K562 (cell line): Measurements from ENCODE around the gene CCDC34. TPM values are rescaled to one million over a fixed set of nuclear protein-coding genes. Genes with fewer than 3 reads are reported as not detected.

ENCODE experiments used
- E2F3 ChIP-seq: fragments of 250-450 bp; sonication (Bioruptor Pico); IDR thresholded peaks from 2 replicates; pipeline ENCODE4 v1.4.0; 2020; ENCODE audit warnings: mild to moderate bottlenecking
- GTF2F1 ChIP-seq: IDR thresholded peaks from 2 replicates; pipeline ENCODE4 v1.6.1; 2011; ENCODE audit warnings: low read depth, low read length, improper control_type of control experiment
- JUN ChIP-seq, 2 experiments: sonication (generic) in 1 of 2; formaldehyde crosslinking in 1 of 2; IDR thresholded peaks; 2 replicates each; pipeline versions ENCODE4 v1.6.1 to v1.8.0; 2012 to 2022; ENCODE audit warnings: borderline replicate concordance in 2 of 2, mild to moderate bottlenecking in 2 of 2, improper control_type of control experiment in 1 of 2, low read depth in 1 of 2, low read length in 1 of 2, missing genetic modification reagents in 1 of 2
- JUNB ChIP-seq: fragments of 450-650 bp; formaldehyde crosslinking; conservative IDR thresholded peaks from 2 replicates; pipeline ENCODE4 v1.4.0; 2020; ENCODE audit warnings: mild to moderate bottlenecking
- KAT7 ChIP-seq: sonication (generic); formaldehyde crosslinking; IDR thresholded peaks from 2 replicates; pipeline ENCODE4 v1.8.0; 2022; ENCODE audit warnings: missing genetic modification reagents, mild to moderate bottlenecking, borderline replicate concordance
- MEIS2 ChIP-seq: fragments of 450-650 bp; IDR thresholded peaks from 2 replicates; pipeline ENCODE4 v1.6.1; 2014; ENCODE audit warnings: mild to moderate bottlenecking; ENCODE audit not compliant: partially characterized antibody
- POLR2AphosphoS5 ChIP-seq: IDR thresholded peaks from 2 replicates; pipeline ENCODE4 v1.6.1; 2011; ENCODE audit warnings: mild to moderate bottlenecking, low read depth, low read length, moderate library complexity; ENCODE audit not compliant: control insufficient read depth, insufficient read depth
- RBM39 ChIP-seq: fragments of 200-400 bp; formaldehyde crosslinking; optimal IDR thresholded peaks from 2 replicates; pipeline ENCODE3; 2018; ENCODE audit warnings: low read depth, low read length
- SIRT6 ChIP-seq: IDR thresholded peaks from one replicate; pipeline ENCODE4 v1.6.1; 2012; ENCODE audit warnings: low read depth, mild to moderate bottlenecking, control low read depth, inconsistent platforms, low read length, moderate library complexity
- SMARCA5 ChIP-seq: fragments of 450-650 bp; IDR thresholded peaks from 2 replicates; pipeline ENCODE4 v1.6.1; 2016
- U2AF1 ChIP-seq: fragments of 200-400 bp; formaldehyde crosslinking; optimal IDR thresholded peaks from 2 replicates; pipeline ENCODE3; 2017; ENCODE audit warnings: mild to moderate bottlenecking, low read depth, low read length, moderate library complexity
- ZBTB1 ChIP-seq: sonication (generic); formaldehyde crosslinking; IDR thresholded peaks from 2 replicates; pipeline ENCODE4 v1.8.1; 2023; ENCODE audit warnings: missing genetic modification reagents, low read depth, mild to moderate bottlenecking, borderline replicate concordance
- ZNF274 ChIP-seq: IDR thresholded peaks from 2 replicates; pipeline ENCODE4 v1.6.1; 2011; ENCODE audit warnings: low read depth, mild to moderate bottlenecking, low read length, moderate library complexity, borderline replicate concordance
- ZNF277 ChIP-seq: fragments of 250-450 bp; sonication (Bioruptor Pico); IDR thresholded peaks from 2 replicates; pipeline ENCODE4 v1.8.0; 2022; ENCODE audit warnings: inconsistent platforms, mild to moderate bottlenecking, moderate library complexity, borderline replicate concordance
- ZNF347 ChIP-seq: fragments of 450-650 bp; formaldehyde crosslinking; IDR thresholded peaks from 2 replicates; pipeline ENCODE4 v1.4.0; 2020; ENCODE audit warnings: low read depth, mild to moderate bottlenecking, moderate library complexity
- ZNF583 ChIP-seq: fragments of 250-450 bp; sonication (Bioruptor Pico); IDR thresholded peaks from 2 replicates; pipeline ENCODE4 v1.4.0; 2020
- ZNF589 ChIP-seq: fragments of 200-800 bp; sonication (Bioruptor generic); IDR thresholded peaks from 2 replicates; pipeline ENCODE4 v1.6.1; 2016; ENCODE audit warnings: low read depth, missing genetic modification characterization, missing compliant biosample characterization
- ZNF75A ChIP-seq: fragments of 450-650 bp; formaldehyde crosslinking; IDR thresholded peaks from 2 replicates; pipeline ENCODE4 v1.4.0; 2020; ENCODE audit warnings: mild to moderate bottlenecking
- polyA plus RNA-seq, 8 experiments: library from polyadenylated mRNA; depleted of rRNA in 4 of 8; stranded (reverse) in 5 of 8; unstranded in 3 of 8; fragments of >200 nt; fragmentation: Nextera tagmentation in 2 of 8; fragmentation: Illumina TruSeq in 1 of 8; extraction: Ambion mirVana in 2 of 8; extraction: Trizol in 1 of 8; gene quantifications; 2 replicates each; pipeline versions ENCODE4 v1.2.1 to v1.2.3, GENCODE V29; 2011 to 2014; ENCODE audit warnings: inconsistent platforms in 1 of 8, missing spikeins in 1 of 8
- total RNA-seq, 7 experiments: library from RNA; depleted of rRNA in 6 of 7; stranded (reverse); fragments of >200 nt in 6 of 7; fragmentation: Illumina TruSeq in 2 of 7; extraction: Trizol in 2 of 7; gene quantifications; 2 replicates each; pipeline versions ENCODE4 v1.2.1 to v1.2.3, GENCODE V29; 2011 to 2021; ENCODE audit warnings: low replicate concordance in 1 of 7
- TF ChIP-seq, protein P1 (sequence below): fragments of 450-650 bp; conservative IDR thresholded peaks from 2 replicates; pipeline ENCODE4 v1.6.1; 2016; ENCODE audit warnings: missing genetic modification characterization, low read depth, mild to moderate bottlenecking, missing compliant biosample characterization, moderate library complexity
- TF ChIP-seq, protein P2 (sequence below): fragments of 450-650 bp; IDR thresholded peaks from 2 replicates; pipeline ENCODE4 v1.6.1; 2016
- TF ChIP-seq, protein P3 (sequence below), 2 experiments: fragments of 450-650 bp; IDR thresholded peaks; 2 replicates each; pipeline ENCODE4 v1.6.1; 2018; ENCODE audit warnings: mild to moderate bottlenecking in 2 of 2, low read depth in 1 of 2; ENCODE audit not compliant: partially characterized antibody in 2 of 2

CCDC34 gene
- total and polyA plus RNA-seq, 9 of the 15 experiments (the other 6 are each of a cell fraction or from before 2014, with no cell fraction given), result 6.2 to 42.0 (median 15.7) TPM

GRCh38 chr11:27372164-27372563 is 9.1 kb upstream of the CCDC34 start (continued):
- TF ChIP-seq ZNF277 (no peak), ZBTB1 (CRISPR knock-in tag) (no peak), JUNB (CRISPR knock-in tag) (no peak), ZNF75A (CRISPR knock-in tag) (no peak), POLR2AphosphoS5 (peak; percentile 50; the same call in 1 of the 2 replicates), JUN (IDR thresholded peaks at IDR 0.05; ENCODE audit: borderline replicate concordance, low read depth, low read length) (no peak), JUN (CRISPR knock-in tag; IDR thresholded peaks at IDR 0.05; ENCODE audit: borderline replicate concordance) (no peak), ZNF589 (CRISPR knock-in tag) (0 out of 2 replicates have a peak, but pooled peaks have one; percentile 39), SMARCA5 (no peak), RBM39 (no peak), MEIS2 (no peak), U2AF1 (no peak), GTF2F1 (no peak), ZNF274 (no peak), SIRT6 (no peak), KAT7 (CRISPR knock-in tag) (no peak), ZNF583 (CRISPR knock-in tag) (no peak), ZNF347 (no peak), E2F3 (no peak)
- TF ChIP-seq, protein P1, sequence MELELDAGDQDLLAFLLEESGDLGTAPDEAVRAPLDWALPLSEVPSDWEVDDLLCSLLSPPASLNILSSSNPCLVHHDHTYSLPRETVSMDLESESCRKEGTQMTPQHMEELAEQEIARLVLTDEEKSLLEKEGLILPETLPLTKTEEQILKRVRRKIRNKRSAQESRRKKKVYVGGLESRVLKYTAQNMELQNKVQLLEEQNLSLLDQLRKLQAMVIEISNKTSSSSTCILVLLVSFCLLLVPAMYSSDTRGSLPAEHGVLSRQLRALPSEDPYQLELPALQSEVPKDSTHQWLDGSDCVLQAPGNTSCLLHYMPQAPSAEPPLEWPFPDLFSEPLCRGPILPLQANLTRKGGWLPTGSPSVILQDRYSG (tag), result no peak
- TF ChIP-seq, protein P2, sequence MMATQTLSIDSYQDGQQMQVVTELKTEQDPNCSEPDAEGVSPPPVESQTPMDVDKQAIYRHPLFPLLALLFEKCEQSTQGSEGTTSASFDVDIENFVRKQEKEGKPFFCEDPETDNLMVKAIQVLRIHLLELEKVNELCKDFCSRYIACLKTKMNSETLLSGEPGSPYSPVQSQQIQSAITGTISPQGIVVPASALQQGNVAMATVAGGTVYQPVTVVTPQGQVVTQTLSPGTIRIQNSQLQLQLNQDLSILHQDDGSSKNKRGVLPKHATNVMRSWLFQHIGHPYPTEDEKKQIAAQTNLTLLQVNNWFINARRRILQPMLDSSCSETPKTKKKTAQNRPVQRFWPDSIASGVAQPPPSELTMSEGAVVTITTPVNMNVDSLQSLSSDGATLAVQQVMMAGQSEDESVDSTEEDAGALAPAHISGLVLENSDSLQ, result no peak
- TF ChIP-seq, protein P3, sequence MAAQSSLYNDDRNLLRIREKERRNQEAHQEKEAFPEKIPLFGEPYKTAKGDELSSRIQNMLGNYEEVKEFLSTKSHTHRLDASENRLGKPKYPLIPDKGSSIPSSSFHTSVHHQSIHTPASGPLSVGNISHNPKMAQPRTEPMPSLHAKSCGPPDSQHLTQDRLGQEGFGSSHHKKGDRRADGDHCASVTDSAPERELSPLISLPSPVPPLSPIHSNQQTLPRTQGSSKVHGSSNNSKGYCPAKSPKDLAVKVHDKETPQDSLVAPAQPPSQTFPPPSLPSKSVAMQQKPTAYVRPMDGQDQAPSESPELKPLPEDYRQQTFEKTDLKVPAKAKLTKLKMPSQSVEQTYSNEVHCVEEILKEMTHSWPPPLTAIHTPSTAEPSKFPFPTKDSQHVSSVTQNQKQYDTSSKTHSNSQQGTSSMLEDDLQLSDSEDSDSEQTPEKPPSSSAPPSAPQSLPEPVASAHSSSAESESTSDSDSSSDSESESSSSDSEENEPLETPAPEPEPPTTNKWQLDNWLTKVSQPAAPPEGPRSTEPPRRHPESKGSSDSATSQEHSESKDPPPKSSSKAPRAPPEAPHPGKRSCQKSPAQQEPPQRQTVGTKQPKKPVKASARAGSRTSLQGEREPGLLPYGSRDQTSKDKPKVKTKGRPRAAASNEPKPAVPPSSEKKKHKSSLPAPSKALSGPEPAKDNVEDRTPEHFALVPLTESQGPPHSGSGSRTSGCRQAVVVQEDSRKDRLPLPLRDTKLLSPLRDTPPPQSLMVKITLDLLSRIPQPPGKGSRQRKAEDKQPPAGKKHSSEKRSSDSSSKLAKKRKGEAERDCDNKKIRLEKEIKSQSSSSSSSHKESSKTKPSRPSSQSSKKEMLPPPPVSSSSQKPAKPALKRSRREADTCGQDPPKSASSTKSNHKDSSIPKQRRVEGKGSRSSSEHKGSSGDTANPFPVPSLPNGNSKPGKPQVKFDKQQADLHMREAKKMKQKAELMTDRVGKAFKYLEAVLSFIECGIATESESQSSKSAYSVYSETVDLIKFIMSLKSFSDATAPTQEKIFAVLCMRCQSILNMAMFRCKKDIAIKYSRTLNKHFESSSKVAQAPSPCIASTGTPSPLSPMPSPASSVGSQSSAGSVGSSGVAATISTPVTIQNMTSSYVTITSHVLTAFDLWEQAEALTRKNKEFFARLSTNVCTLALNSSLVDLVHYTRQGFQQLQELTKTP (IDR thresholded peaks at IDR 0.05; ENCODE audit: low read depth in 1 of 2, partially characterized antibody in 2 of 2), result no peak
